GM12892 (cell line): ENCODE results near the gene PDE4C.

Source experiments
- DNase-seq: peaks from one replicate; pipeline ENCODE4 v3.0.0; 2011; ENCODE audit not compliant: insufficient read length
- FAIRE-seq: peaks from 2 replicates; lab custom pipeline; 2011; peaks lifted over from hg19 to GRCh38; lab: Jason Lieb, UNC
- POLR2A ChIP-seq: IDR thresholded peaks from 2 replicates; pipeline ENCODE4 v1.6.1; 2011; ENCODE audit warnings: low read depth, low read length, control low read depth
- POLR2AphosphoS5 ChIP-seq: IDR thresholded peaks from 2 replicates; pipeline ENCODE4 v1.6.1; 2011; ENCODE audit warnings: low read depth, low read length, control low read depth
- TAF1 ChIP-seq: IDR thresholded peaks from 2 replicates; pipeline ENCODE4 v1.6.1; 2011; ENCODE audit warnings: low read depth, mild to moderate bottlenecking, control low read depth, low read length, borderline replicate concordance

Gene PDE4C

DNA sequence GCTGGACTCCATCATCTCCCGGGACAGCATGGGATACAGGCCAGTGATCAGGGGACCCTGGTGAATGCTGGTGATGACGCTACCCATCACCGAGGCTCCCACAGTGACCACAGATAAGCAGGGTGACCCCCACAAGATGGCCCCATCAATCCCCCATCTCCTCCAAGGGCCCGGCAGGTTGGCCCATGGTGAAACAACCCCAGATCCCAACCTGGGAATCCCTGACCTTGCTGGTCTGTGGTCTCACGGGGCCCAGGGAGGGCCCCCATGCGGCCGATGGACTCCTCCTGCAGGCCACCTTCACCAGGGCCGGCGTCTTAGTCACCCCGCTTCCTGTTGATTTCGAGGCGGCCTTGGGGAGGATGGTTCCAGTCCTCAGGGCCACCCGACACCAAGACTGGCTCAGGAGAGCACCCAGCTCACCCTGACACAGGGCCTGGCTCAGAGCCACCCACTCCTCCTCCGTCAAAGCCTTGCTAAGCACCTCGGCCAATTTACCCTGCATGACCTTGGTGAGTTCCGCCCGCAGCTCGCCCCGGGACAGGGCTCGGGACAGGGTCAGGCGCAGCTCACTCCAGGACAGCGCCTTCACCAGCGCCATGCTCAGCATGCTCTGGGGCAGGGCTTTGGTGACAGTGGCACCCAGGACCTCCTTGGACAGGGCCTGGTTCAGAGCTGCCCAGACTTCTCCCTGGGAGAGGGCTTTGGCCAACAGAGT, 38.1 kb upstream of the PDE4C start:
- FAIRE-seq, result no peak

GRCh38 chr19:18263324-18264136, 37.3 kb upstream of the PDE4C start:
- FAIRE-seq, result no peak
- DNase-seq, result no peak
- TF ChIP-seq TAF1 (no peak), POLR2A (no peak)

More for the DNA sequence above, 38.1 kb upstream of the PDE4C start:
- no peak for DNase-seq
- no peak for TF ChIP-seq POLR2AphosphoS5
- no peak for TF ChIP-seq TAF1
- no peak for TF ChIP-seq POLR2A

DNA sequence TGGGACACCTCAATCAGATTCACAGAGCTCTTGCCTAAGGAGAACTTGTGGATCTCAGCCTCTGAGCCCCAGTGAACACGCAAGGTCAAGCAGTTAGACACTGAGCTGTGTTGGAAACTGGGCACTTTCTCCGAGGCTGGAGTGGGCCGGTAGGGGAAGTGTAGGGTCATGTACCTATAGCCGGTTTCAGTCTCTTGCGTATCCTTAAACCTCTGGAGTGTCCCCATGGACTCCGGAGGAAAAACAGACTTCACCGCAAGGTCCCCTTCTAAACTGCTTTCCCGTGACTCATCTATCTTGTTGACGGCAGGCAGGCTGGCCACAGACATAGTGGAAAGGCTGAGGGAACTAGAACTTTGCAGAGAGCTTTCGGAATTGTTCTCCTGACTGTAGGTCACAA, 36.7 kb upstream of the PDE4C start:
- DNase-seq, result no peak
- no peak for FAIRE-seq
- no peak for TF ChIP-seq TAF1
- no peak for TF ChIP-seq POLR2AphosphoS5
- TF ChIP-seq POLR2A, result no peak

DNA sequence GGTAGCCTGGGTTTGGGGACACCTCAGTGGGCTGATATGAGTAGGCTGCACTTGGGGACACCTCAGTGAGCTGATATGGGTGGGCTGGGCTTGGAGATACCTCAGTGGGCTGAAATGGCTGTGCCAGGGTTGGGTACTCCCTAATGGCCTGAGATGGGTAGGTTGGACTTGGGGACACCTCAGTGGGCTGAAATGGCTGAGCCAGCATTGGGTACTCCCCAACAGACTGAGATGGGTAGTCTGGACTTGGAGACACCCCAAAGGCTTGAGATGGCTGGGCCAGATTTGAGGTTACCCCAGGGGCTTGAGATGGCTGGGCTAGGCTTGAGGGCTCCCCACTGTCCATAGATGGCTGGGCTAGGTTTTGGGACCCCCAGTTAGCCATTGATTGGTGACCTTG, 35.9 kb upstream of the PDE4C start:
- no peak for FAIRE-seq
- TF ChIP-seq TAF1 (no peak), POLR2A (no peak), POLR2AphosphoS5 (no peak)
- DNase-seq, result no peak

DNA sequence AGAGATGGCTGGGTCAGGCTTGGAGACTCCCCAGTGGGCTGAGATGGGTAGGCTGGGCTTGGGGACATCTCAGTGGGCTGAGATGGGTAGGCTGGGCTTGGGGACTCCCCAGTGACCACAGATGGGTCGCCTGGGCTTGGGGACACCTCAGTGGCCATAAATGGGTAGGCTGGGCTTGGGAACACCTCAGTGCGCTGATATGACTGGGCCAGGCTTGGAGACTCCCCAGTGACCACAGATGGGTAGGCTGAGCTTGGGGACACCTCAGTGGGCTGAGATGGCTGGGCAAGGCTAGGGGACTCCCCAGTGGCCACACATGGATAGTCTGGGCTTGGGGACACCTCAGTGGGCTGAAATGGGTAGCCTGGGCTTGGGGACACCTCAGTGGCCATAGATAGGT, 35.2 kb upstream of the PDE4C start:
- DNase-seq, result no peak
- TF ChIP-seq POLR2AphosphoS5 (no peak), POLR2A (no peak), TAF1 (no peak)
- FAIRE-seq, result no peak

GRCh38 chr19:18259893-18260292, 33.7 kb upstream of the PDE4C start:
- TF ChIP-seq TAF1 (no peak), POLR2A (no peak), POLR2AphosphoS5 (no peak)
- DNase-seq (no peak), FAIRE-seq (no peak)

- FAIRE-seq (no peak), DNase-seq (no peak)
- TF ChIP-seq TAF1 (no peak), POLR2A (no peak), POLR2AphosphoS5 (no peak)
Observed at GRCh38 chr19:18257503-18258470, 31.5 kb upstream of the PDE4C start.

- no peak for TF ChIP-seq POLR2AphosphoS5
- TF ChIP-seq TAF1, result no peak
- no peak for TF ChIP-seq POLR2A
- DNase-seq, result no peak
- FAIRE-seq, result no peak
Observed at GRCh38 chr19:18254546-18255503, 28.6 kb upstream of the PDE4C start.

DNA sequence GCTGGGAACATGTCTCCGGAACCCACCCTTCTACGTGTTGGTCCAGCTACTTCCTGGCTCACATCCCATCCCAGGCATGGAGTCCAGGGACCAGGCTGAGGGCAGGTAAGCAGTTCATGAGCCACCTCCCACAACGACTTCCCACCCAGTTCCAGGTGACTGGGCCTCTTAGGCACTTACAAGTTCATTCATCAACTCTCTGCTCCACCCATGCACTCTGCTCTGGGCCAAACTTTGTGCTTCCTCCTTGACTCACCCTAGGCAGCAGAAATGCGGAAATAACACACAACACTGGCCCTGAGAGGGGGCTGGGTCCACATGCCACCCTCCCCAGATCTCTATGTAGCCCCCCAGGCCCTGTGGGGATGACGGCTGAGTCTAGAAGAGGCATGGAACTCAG, 27.5 kb upstream of the PDE4C start:
- TF ChIP-seq TAF1, result no peak
- no peak for TF ChIP-seq POLR2AphosphoS5
- no peak for TF ChIP-seq POLR2A
- DNase-seq (no peak), FAIRE-seq (peak; percentile 75)

GRCh38 chr19:18253130-18253529, 26.9 kb upstream of the PDE4C start:
- no peak for FAIRE-seq
- no peak for TF ChIP-seq POLR2AphosphoS5
- TF ChIP-seq POLR2A, result no peak
- no peak for TF ChIP-seq TAF1
- DNase-seq, result no peak
